GM12872 (cell line): Measurements from ENCODE around the gene ITGA4.

Experiments
- TF ChIP-seq, protein P1 (sequence below): IDR thresholded peaks from 3 replicates; pipeline ENCODE4 v1.5.1; 2011; ENCODE audit warnings: low read depth, mild to moderate bottlenecking, low read length, moderate library complexity; ENCODE audit not compliant: insufficient read depth

Gene ITGA4

DNA sequence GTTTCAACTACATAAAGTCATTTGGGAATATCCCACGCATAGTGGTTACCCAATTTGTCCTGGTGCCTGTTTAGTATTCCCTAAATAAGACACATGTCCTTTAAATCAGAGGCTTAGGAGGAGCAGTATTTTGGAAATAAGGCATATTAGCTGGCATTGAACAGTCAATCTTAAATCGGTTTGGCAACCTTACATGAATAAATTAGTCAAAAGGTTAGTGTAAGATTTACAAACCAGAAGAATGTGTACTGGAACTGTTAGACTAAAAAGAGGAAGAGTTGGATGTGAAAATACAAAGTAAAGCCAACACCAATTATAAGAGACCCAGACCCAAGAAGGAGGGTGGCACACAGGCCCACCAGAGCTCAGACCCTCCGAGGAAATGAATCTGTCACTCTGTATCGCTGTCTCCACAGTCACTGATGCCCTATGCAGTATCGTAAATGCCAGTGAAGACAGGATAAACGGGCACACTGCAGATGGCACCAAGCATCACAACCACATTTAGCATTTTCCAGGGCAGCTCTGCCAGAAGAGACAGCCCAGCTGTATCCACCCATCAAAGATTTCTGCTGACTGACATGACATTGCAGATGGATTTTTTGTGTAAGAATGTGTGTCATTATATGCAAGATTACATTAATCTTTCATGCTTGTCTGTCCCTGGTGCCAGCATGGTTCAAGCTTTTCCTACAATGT lies 109.3 kb downstream of the ITGA4 start:
- TF ChIP-seq, protein P1, sequence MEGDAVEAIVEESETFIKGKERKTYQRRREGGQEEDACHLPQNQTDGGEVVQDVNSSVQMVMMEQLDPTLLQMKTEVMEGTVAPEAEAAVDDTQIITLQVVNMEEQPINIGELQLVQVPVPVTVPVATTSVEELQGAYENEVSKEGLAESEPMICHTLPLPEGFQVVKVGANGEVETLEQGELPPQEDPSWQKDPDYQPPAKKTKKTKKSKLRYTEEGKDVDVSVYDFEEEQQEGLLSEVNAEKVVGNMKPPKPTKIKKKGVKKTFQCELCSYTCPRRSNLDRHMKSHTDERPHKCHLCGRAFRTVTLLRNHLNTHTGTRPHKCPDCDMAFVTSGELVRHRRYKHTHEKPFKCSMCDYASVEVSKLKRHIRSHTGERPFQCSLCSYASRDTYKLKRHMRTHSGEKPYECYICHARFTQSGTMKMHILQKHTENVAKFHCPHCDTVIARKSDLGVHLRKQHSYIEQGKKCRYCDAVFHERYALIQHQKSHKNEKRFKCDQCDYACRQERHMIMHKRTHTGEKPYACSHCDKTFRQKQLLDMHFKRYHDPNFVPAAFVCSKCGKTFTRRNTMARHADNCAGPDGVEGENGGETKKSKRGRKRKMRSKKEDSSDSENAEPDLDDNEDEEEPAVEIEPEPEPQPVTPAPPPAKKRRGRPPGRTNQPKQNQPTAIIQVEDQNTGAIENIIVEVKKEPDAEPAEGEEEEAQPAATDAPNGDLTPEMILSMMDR, result no peak

DNA sequence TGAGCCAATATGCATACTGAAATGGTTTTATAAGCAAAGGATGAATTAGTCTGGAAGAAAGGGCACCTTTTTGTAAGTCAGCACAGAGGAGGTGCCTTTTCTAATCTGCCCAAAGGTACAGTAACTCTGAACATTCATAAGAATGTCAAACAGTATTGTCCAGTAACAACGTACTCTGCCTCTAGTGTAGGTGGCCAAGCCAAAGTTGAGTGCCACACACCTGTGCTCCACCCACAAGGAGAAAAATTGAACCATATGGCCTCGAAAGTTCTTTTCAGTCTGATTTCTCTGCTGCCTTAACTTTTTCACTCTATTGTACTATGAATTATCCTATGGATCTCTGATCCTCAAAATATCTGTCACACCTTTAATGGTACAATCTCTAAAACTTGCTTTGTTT lies 112.9 kb downstream of the ITGA4 start:
- TF ChIP-seq, protein P1, result no peak

DNA sequence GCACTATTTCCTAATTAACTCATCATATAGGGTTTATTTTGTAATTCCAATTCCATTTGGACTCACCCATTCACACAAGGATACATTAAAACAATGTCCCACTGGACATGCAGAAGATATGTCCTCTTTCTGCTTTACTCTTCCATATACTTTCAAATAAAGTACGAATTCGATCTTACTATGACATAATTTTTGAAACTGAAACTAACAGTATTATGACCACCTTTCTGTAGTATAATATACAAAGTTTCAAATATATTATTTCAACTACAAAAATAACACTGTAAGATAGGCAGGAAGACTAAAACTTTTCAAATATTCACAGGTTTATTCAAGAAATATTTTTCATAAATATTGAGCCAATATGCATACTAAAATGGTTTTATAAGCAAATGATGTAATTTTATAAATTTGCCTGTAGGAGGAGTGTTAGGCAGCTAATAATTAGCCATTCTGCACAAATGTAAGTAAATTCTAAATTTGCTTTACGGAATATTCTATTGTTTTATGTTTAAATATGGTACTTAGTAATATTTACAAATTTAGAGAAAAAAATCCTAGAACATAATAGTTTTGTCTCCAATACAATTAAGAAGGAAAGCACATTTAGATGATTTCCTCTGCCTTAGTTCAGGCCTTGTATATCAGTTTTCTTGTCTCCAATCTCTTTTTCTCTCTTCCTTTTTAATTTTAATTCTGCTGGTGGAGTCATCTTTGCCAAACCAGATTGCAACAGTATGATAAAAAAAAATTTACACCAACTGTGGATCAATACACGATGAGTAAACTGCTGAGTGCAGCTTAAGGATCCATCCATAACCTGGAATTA lies 113.9 kb downstream of the ITGA4 start:
- TF ChIP-seq, protein P1, result peak; percentile 5; the same call in 1 of the 3 replicates

DNA sequence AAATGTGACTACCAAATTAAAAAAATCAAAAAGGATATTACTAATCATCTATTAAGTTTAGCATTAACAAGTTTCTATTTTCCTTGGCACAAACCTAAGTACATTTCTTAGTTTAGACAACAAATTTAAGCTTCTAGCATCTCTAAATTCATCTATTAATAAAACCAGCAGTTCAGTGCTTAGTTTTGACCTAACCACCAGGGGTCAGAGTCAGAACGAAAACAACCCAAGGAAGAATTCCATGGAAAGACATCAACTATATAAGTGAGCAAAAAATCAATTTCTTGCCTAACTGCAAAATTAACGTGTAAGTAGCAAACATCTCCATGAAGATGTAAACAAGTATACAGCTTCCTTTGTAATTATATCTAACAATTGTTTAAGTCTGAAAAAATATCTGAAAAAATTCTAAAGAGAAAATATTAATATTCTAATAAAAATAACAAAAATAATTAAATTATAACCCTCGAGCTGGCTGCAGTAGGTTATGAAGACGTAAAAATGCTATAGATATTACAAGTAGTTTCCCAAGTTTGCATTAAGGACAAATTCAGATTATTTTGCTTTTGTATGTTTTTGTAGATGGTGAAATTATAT lies 116.1 kb downstream of the ITGA4 start:
- TF ChIP-seq, protein P1, result peak; percentile 49

DNA sequence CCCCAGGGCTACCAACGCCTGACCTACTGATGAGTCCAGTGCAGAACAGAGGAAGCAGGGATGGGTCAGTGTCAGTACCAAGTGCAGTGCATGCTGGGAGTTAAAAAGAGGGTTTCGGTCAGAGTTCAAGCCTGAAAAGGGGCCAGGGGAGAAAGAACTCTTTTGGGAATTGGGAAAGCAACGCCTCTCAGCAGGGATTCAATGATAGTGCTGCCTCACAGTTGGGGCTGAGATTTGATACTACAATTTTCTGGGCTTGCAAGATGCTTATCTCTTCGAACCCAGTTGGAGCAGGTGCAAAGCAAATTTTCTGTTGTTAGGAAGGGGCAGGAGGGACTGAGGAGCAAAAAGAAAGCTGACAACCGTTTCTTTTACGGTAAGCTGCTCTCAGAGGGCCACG lies 117.1 kb downstream of the ITGA4 start:
- TF ChIP-seq, protein P1, result no peak

DNA sequence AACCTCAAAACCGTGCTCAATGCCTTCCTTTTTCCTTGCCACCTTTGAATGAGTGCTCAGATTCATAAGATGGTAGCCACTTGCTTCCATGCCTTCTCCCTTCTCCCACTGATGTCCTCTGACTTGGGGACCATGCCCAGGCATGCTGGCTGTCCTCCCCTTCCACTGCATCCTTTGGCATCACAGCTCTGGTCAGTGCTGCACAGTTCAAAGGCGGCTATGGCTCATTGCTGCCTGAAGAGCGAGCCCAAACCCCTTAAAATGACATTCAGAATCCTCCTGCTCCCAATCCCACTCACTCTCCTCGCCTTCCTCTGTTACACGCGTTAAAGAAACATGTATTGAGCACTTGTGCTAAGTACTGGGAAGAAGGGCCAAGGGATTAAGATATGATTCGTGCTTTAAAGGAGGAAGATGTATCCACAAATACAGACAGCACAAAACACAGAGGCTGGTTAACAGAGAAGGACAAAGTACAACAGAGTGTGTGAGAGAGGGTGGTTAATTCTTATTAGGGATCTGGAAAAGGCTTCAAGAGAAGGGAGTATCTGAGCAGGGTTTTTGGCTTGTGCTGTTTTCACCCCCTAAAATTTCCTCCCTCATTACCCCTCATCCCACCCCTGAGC lies 118.0 kb downstream of the ITGA4 start:
- TF ChIP-seq, protein P1, result no peak; the same call in 2 of the 3 replicates

DNA sequence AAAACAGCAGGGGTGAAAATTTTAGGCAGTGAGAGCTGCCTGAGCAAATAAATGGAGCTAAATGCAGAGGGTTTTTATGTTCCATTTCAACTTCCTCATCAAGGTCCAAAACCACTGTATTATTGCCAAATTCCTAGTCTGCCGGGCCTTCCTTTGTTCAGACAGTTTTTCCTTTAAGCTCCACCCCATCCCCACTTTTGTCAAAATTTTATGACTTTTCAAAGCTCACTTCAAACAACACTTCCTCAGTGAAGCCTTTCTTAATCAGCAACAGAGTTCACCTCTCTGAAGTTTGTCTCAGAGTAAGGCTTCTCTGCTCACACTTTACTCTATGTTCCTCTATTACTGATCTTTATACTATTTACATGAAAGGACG lies 118.5 kb downstream of the ITGA4 start:
- TF ChIP-seq, protein P1, result no peak
